Neutrophil (primary cell): ENCODE results near the gene CEMIP.

Experiments
- H3K27ac ChIP-seq: fragments of 200-600 bp; sonication (generic); 2 replicates; pipeline ENCODE4 v1.5.1; 2016; ENCODE audit warnings: mild to moderate bottlenecking, moderate library complexity
- H3K27me3 ChIP-seq: fragments of 200-600 bp; sonication (generic); 2 replicates; pipeline ENCODE4 v1.6.0; 2016; ENCODE audit warnings: mild to moderate bottlenecking
- H3K36me3 ChIP-seq: fragments of 200-600 bp; sonication (generic); 2 replicates; pipeline ENCODE4 v1.5.1; 2017
- H3K4me1 ChIP-seq, 2 experiments: fragments of 200-600 bp in 1 of 2; sonication (generic) in 1 of 2; 1 replicate in 1 of 2; 2 replicates in 1 of 2; pipeline versions ENCODE4 v1.5.1 to v1.6.1; 2013 to 2016; ENCODE audit warnings: low read depth in 1 of 2, low read length in 1 of 2, mild to moderate bottlenecking in 1 of 2, moderate library complexity in 1 of 2; ENCODE audit not compliant: control insufficient read depth in 1 of 2, insufficient read depth in 1 of 2
- H3K4me3 ChIP-seq, 2 experiments: fragments of 200-600 bp in 1 of 2; sonication (generic) in 1 of 2; 1 replicate in 1 of 2; 2 replicates in 1 of 2; pipeline ENCODE4 v1.5.1; 2013 to 2016; ENCODE audit warnings: low read depth in 1 of 2, low read length in 1 of 2, mild to moderate bottlenecking in 1 of 2, moderate library complexity in 1 of 2
- H3K9me3 ChIP-seq: fragments of 200-600 bp; sonication (generic); 2 replicates; pipeline ENCODE4 v1.5.1; 2016
- CTCF ChIP-seq: fragments of 200-600 bp; sonication (generic); IDR thresholded peaks from 2 replicates; pipeline ENCODE4 v1.5.1; 2016; ENCODE audit warnings: antibody characterized with exemption

Gene CEMIP

GRCh38 chr15:80840182-80841130 lies 61.3 kb downstream of the CEMIP start:
- Histone ChIP-seq H3K27me3 (peaks cover 1% of the 10 kb centered on the region), H3K36me3 (no peaks in the 10 kb centered on the region), H3K27ac (no peak overlapping the region), H3K9me3 (no peaks in the 10 kb centered on the region), H3K4me1 (no peaks in the 10 kb centered on the region), H3K4me3 (no peak overlapping the region)
- TF ChIP-seq CTCF = no peak

- H3K9me3 ChIP-seq = no peaks in the 10 kb centered on the region
- no peaks in the 10 kb centered on the region for H3K36me3 ChIP-seq
- no peaks in the 10 kb centered on the region for H3K4me1 ChIP-seq
- no peak overlapping the region for H3K4me3 ChIP-seq
- no peak for TF ChIP-seq CTCF
- no peak overlapping the region for H3K27ac ChIP-seq
- H3K27me3 ChIP-seq = no peaks in the 10 kb centered on the region
Observed at GRCh38 chr15:80841541-80841940, 62.4 kb downstream of the CEMIP start.

- TF ChIP-seq CTCF = no peak
- Histone ChIP-seq H3K36me3 (no peaks in the 10 kb centered on the region), H3K27me3 (peaks cover 2% of the 10 kb centered on the region), H3K9me3 (no peaks in the 10 kb centered on the region), H3K4me3 (no peak overlapping the region), H3K27ac (no peak overlapping the region), H3K4me1 (no peaks in the 10 kb centered on the region)
Observed at GRCh38 chr15:80844011-80844732, 65.0 kb downstream of the CEMIP start.

- no peak for TF ChIP-seq CTCF
- Histone ChIP-seq H3K9me3 (no peaks in the 10 kb centered on the region), H3K36me3 (no peaks in the 10 kb centered on the region), H3K4me3 (no peak overlapping the region), H3K27ac (no peak overlapping the region), H3K27me3 (peaks cover 8% of the 10 kb centered on the region), H3K4me1 (no peaks in the 10 kb centered on the region)
Observed at GRCh38 chr15:80846031-80846815, 67.1 kb downstream of the CEMIP start.

GRCh38 chr15:80849308-80849707 lies 70.1 kb downstream of the CEMIP start:
- H3K27ac ChIP-seq = no peak overlapping the region
- H3K27me3 ChIP-seq = peaks cover 8% of the 10 kb centered on the region
- no peak for TF ChIP-seq CTCF
- H3K4me3 ChIP-seq = no peak overlapping the region
- H3K36me3 ChIP-seq = no peaks in the 10 kb centered on the region
- H3K9me3 ChIP-seq = no peaks in the 10 kb centered on the region
- H3K4me1 ChIP-seq = no peaks in the 10 kb centered on the region
